GM18502 (cell line): ENCODE results near the gene CCNJ.

Experiments used
- ATAC-seq: cut with Tn5 transposase; IDR thresholded peaks from one replicate; pipeline ENCODE4 v1.9.1; 2021; ENCODE audit warnings: mild to moderate bottlenecking; ENCODE audit not compliant: unreplicated experiment, poor library complexity

CCNJ gene

DNA sequence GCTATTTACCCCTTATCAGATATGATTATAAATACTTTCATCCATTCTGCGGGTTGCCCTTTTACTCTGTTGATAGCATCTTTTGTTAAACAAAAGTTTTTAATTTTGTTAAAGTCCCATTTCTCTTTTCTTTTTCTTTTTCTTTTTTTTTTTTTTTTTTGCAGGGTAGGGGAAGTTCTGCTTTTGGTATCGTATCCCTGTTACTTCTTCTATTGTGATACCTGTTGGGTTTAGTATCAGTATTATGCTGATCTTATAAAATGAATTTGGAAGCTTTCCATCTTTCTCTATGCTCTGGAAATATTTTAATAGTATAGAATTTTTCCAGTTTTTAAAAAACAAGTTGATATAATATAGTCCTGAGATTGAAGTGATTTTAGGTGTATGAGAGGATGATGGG lies 6.0 kb downstream of the CCNJ start:
- no peak for ATAC-seq

- ATAC-seq, result no peak
Observed at GRCh38 chr10:96053985-96054384, 10.6 kb downstream of the CCNJ start.

DNA sequence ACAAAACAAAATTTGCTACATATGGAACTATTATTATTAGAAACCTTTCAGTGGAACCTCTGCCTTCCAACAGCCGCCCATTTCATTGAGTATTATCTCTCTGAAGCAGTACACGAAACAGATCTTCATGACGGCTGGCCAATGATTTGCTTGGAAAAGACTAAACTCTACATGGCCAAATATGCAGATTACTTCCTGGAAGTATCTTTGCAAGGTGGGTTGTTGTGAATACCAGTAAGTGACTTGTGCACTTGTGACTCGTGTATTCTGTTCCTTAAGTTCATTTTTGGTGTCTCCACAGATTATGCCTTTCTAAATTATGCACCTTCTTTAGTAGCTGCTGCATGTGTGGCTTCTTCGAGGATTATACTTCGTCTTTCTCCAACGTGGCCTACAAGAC lies 13.4 kb downstream of the CCNJ start:
- no peak for ATAC-seq

DNA sequence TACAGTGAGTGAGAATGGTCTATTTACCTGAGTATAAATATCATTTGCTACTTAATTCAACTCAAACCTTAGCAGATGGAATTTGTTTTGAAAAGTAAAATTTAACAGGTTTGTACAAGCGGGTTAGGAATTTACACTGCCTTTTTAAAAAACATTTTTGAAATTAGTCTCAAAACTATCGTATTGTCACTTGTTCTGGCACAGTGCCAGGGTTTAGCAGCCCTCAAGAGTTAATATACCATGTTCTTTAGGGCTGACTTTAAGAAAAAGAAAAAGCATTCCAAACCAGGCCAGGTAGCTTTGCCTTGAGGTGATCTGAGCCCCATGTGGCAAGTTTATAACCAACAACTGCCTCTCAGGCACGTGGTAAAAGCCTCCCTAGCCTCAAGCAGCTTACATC lies 17.8 kb downstream of the CCNJ start:
- ATAC-seq, result no peak

DNA sequence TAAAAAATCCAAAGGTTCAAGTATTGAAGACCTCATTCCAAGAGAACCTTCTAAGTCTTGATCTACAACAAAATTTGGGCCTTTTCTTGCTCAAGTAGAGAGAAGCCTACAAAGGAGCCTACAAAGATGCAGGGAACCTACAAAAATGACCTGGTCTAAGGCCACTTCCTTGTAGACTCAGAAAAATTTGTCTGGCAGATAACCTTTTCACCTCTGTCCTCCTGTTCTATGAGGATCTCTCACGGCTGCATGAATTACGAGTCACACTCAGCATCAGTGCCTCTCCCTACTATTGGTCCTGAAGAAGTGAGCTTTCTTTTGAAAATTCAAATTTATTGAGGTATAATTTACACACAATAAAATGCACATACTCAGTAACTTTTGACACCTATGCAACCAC lies 29.3 kb downstream of the CCNJ start:
- no peak for ATAC-seq

DNA sequence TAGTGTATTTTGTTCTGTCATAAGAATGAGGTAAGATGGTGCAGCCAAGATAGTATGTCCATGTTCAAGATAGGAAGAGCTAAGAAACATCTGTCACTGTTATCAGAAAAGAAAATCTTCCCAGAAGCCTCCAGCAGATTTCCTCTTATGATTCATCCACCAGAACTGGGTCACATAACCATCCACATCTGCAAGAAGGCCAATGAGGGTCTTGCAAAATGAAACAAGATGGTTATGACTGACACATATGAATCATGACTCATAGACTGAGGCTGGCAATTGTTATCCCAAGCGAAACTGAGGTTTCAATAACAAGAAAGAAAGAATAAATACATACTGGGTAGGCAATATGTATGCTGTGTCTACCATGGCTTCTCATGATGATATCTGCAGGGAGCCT lies 30.3 kb downstream of the CCNJ start:
- no peak for ATAC-seq

GRCh38 chr10:96074776-96075175 lies 31.4 kb downstream of the CCNJ start:
- ATAC-seq, result no peak

DNA sequence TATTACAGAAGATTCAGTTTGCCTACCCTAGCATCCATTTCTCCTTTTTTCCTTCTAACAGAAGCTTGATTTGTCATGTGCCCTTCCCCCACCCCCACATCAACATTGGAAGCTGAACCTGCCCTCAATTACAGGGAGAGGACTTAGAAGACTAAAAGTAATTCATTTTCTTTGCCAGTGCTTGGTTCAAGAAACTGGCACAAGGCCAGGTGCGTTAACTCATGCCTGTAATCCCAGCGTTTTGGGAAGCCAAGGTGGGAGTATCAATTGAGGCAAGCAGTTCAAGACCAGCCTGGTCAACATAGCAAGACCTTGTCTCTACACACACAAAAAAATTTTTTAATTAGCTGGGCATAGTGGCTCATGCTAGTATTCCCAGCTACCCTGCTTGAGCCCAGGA lies 32.6 kb downstream of the CCNJ start:
- ATAC-seq, result no peak

DNA sequence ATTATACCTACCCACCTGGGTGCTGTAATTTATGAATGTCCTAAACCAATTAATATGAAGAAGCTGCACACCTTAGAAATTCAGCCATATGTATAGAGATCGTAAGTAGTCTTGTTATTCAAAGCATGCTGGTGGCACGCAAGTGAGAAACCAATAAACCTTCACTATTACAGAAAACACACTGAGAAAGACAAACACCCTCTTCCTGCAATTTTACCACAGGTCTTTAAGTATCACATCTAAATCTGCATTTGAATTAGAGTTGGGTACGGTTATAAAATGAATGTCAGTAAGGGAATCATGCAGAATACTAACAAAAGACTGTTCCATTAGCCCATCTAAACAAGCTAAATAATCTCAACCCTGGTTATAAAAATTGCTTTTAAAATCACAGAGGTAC lies 33.8 kb downstream of the CCNJ start:
- no peak for ATAC-seq

- no peak for ATAC-seq
Observed at GRCh38 chr10:96082153-96082552, 38.8 kb downstream of the CCNJ start.

DNA sequence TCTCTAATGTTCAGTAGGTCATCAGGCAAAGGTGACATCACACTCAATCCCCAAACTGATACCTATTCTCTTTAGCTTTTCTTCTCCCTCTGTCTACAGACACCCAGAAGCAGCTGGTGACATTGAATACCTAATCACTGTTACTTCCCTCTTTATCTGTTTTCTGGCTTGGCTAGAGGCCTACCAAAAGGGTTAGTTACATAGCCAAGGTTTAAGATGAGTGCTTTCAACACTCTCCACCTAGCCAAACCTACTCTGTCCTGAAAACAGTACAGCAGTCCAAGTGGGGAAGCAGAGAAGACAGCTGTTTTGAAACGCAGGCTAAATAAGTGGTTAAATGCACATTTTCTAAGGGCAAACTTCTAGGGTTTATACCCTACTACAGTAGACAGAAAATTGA lies 39.4 kb downstream of the CCNJ start:
- no peak for ATAC-seq

DNA sequence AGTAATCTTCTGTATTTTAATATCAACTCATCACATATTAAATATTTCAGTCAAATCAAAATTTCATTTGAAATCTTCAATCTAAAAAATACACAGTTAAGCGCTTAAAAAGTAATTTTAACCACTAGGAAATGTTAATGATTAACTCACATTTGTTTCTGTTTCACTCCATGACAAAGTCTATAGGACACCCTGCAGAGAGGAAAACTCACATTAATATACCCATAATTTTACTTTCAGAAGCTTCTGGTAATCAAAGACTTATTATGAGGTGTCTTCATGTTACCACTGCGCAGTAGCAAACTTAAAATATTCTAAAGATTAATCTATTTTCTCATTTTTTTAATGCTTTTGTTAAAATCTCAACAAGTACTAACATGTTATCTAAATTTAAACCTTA lies 45.7 kb downstream of the CCNJ start:
- ATAC-seq, result no peak

GRCh38 chr10:96089670-96090462 lies 46.5 kb downstream of the CCNJ start:
- peak; percentile 93 for ATAC-seq

DNA sequence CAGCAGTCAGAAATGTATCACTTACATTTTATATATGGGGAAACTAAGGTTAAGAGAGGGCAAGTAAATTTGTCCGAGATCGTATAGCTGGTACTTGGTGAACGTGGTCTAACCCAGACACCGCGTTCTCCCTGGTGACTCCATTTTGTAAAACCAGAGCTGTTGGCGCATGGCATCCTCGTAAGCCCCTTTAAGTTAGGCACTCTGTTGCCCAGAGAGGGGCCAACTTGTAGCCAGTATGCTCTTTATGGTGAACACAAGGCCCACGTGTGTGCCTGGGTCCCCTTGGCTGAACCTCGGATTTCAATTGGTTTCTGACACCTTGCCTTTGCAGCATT lies 47.0 kb downstream of the CCNJ start:
- no peak for ATAC-seq

DNA sequence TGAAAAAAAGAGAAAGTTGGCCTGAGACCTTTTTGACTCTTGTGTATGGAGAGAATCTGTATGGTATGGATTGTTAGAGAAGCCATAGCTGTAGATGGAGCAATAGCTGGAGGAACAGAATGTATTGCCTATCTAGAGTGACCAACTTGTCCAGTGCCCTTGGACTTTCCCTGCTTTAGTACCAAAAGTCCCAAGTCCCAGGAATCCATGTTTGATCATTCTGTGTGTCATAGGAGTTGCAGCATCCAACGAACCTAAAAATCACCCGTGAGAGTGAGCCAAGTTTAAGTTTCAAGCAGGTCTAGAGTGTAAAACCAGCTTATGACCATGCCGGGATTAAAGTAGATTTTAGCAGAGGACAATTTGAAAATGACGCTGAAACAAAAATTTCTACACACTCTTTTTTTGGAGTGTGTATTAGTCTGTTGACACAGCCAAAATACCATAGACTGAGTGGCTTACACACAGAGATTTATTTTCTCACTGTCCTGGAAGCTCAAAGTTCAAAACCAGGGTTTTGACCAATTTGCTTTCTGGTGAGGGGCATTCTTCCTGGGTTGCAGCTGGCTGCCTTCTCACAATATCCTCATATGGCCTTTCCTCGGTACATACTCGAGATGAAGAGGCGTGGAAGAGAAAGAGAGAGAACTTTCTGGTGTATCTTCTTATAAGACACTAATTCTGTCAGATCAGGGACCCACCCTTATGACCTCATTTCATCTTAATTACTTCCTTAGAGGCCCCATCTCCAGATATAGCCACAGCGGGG lies 49.8 kb downstream of the CCNJ start:
- ATAC-seq, result no peak

DNA sequence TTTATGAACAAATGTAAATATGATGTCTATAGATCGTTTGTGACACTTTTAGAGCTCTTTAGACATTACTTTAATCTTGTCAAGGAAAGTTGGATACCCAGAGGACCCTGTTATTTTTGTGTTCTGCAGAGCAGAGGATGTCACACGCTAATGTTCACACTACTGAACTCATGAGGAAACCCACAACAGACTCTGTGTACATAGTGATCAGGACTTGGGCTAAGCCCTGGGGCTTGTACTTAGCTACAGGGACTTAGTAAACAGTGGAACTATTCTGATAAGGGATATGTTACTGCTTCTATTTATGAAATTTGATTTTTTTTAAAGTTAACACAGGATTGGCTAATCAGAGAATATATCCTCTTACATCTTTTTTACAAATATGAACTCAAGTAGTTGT lies 50.6 kb downstream of the CCNJ start:
- ATAC-seq, result no peak

GRCh38 chr10:96096958-96097357 lies 53.6 kb downstream of the CCNJ start:
- no peak for ATAC-seq

DNA sequence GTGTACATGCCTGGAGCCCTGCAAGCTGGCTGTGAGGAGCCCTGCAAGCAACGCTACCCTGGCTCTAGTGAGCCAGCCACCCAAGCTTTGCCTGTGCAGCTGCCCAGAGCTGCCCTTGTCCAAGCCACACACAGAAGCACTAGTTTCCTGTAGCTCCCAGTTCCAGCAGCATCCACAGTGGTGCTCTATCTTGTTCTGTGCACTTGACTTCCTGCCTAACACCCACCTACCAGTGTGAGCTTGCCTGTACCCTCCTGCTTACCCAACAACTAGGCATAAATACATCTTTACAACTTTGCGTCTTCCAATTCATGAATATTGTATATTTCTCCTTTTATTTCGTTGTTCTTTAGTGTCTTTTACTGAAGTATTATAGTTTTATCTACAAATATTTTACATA lies 54.5 kb downstream of the CCNJ start:
- no peak for ATAC-seq

GRCh38 chr10:96107623-96108038 lies 64.2 kb downstream of the CCNJ start:
- no peak for ATAC-seq
